Liver (tissue), 9 donors: ENCODE data around the gene CNTLN. TPM values are rescaled to one million over a fixed set of nuclear protein-coding genes. Genes with fewer than 3 reads are reported as not detected.

Experiments used
- DNase-seq: peaks from one replicate; pipeline ENCODE4 v3.0.0-alpha.2; 2017; ENCODE audit warnings: low spot score
- H3K27ac ChIP-seq, 2 donors: one replicate each; pipeline ENCODE4 v1.7.0; 2013; ENCODE audit warnings: inconsistent platforms in 2 of 2, low read length in 2 of 2, control low read depth in 1 of 2, low read depth in 1 of 2, mild to moderate bottlenecking in 1 of 2
- H3K27me3 ChIP-seq, 4 donors: one replicate each; pipeline versions ENCODE4 v1.6.1 to v1.7.0; 2013; ENCODE audit warnings: low read length in 3 of 4, inconsistent platforms in 1 of 4, mild to moderate bottlenecking in 1 of 4, moderate library complexity in 1 of 4; ENCODE audit not compliant: control insufficient read depth in 4 of 4, insufficient read depth in 4 of 4
- H3K36me3 ChIP-seq, 4 donors: one replicate each; pipeline versions ENCODE4 v1.6.1 to v1.7.0; 2013; ENCODE audit warnings: low read length in 3 of 4, mild to moderate bottlenecking in 3 of 4, low read depth in 1 of 4, moderate library complexity in 1 of 4; ENCODE audit not compliant: control insufficient read depth in 4 of 4, insufficient read depth in 3 of 4
- H3K4me1 ChIP-seq, 4 donors: one replicate each; pipeline versions ENCODE4 v1.6.1 to v1.7.0; 2013; ENCODE audit warnings: low read length in 3 of 4, mild to moderate bottlenecking in 3 of 4, moderate library complexity in 1 of 4; ENCODE audit not compliant: control insufficient read depth in 4 of 4, insufficient read depth in 4 of 4
- H3K4me3 ChIP-seq, 3 donors: one replicate each; pipeline versions ENCODE4 v1.6.1 to v1.7.0; 2013; ENCODE audit warnings: low read length in 3 of 3, control low read depth in 1 of 3, low read depth in 1 of 3, mild to moderate bottlenecking in 1 of 3
- H3K9ac ChIP-seq, 2 donors: one replicate each; pipeline ENCODE4 v1.7.0; 2013; ENCODE audit warnings: low read length in 2 of 2, mild to moderate bottlenecking in 2 of 2, moderate library complexity in 2 of 2, control low read depth in 1 of 2, low read depth in 1 of 2
- H3K9me3 ChIP-seq, 4 donors: one replicate each; pipeline versions ENCODE4 v1.6.1 to v1.7.0; 2013; ENCODE audit warnings: low read length in 3 of 4; ENCODE audit not compliant: control insufficient read depth in 4 of 4
- ATF3 ChIP-seq: IDR thresholded peaks from 2 replicates; pipeline ENCODE4 v1.6.1; 2016; ENCODE audit warnings: antibody characterized with exemption
- EGR1 ChIP-seq, 2 donors: IDR thresholded peaks; 2 replicates each; pipeline ENCODE4 v1.6.1; 2016 to 2018; ENCODE audit warnings: antibody characterized with exemption in 2 of 2, low read depth in 2 of 2
- FOXA1 ChIP-seq: IDR thresholded peaks from 2 replicates; pipeline ENCODE4 v1.6.1; 2016; ENCODE audit warnings: antibody characterized with exemption
- FOXA2 ChIP-seq: IDR thresholded peaks from 2 replicates; pipeline ENCODE4 v1.6.1; 2016; ENCODE audit warnings: antibody characterized with exemption
- GABPA ChIP-seq, 2 donors: IDR thresholded peaks in 1 of 2; conservative IDR thresholded peaks in 1 of 2; 2 replicates each; pipeline ENCODE4 v1.6.1; 2016; ENCODE audit warnings: antibody characterized with exemption in 2 of 2, mild to moderate bottlenecking in 1 of 2, moderate library complexity in 1 of 2
- HNF4A ChIP-seq, 2 donors: conservative IDR thresholded peaks; 2 replicates each; pipeline ENCODE4 v1.6.1; 2016; ENCODE audit warnings: antibody characterized with exemption in 2 of 2, mild to moderate bottlenecking in 2 of 2
- JUND ChIP-seq, 2 donors: IDR thresholded peaks; 2 replicates each; pipeline ENCODE4 v1.6.1; 2016; ENCODE audit warnings: antibody characterized with exemption in 2 of 2
- MAX ChIP-seq: IDR thresholded peaks from 2 replicates; pipeline ENCODE4 v1.6.1; 2016; ENCODE audit warnings: antibody characterized with exemption
- NR2F2 ChIP-seq: IDR thresholded peaks from 2 replicates; pipeline ENCODE4 v1.6.1; 2016; ENCODE audit warnings: antibody characterized with exemption
- RAD21 ChIP-seq, 2 donors: IDR thresholded peaks; 2 replicates each; pipeline ENCODE4 v1.6.1; 2016; ENCODE audit warnings: antibody characterized with exemption in 2 of 2, mild to moderate bottlenecking in 2 of 2
- RXRA ChIP-seq, 2 donors: IDR thresholded peaks; 2 replicates each; pipeline ENCODE4 v1.6.1; 2017 to 2018; ENCODE audit warnings: antibody characterized with exemption in 2 of 2, mild to moderate bottlenecking in 1 of 2
- SP1 ChIP-seq: IDR thresholded peaks from 2 replicates; pipeline ENCODE4 v1.6.1; 2018; ENCODE audit warnings: antibody characterized with exemption, mild to moderate bottlenecking
- TAF1 ChIP-seq: conservative IDR thresholded peaks from 2 replicates; pipeline ENCODE4 v1.6.1; 2016; ENCODE audit warnings: antibody characterized with exemption, mild to moderate bottlenecking
- YY1 ChIP-seq: IDR thresholded peaks from 2 replicates; pipeline ENCODE4 v1.6.1; 2016; ENCODE audit warnings: antibody characterized with exemption, mild to moderate bottlenecking
- ZBTB33 ChIP-seq: IDR thresholded peaks from 2 replicates; pipeline ENCODE4 v1.6.1; 2016; ENCODE audit warnings: antibody characterized with exemption
- WGBS: extraction: QIAGEN DNeasy Blood & Tissue Kit; methylation state at CpG from one replicate; pipeline ENCODE4 v1.1.7; 2013; 5-methylcytosine and 5-hydroxymethylcytosine counted together
- polyA plus RNA-seq, 2 donors: library from polyadenylated mRNA; stranded (reverse) in 1 of 2; unstranded in 1 of 2; fragments of 200-250 nt in 1 of 2; fragments of >200 nt in 1 of 2; fragmentation: Nextera tagmentation in 1 of 2; extraction: Ambion mirVana in 1 of 2; gene quantifications; one replicate each; pipeline versions ENCODE4 v1.2.1 to v1.2.3, GENCODE V29; 2013 to 2015
- total RNA-seq, 2 donors: library from RNA; depleted of rRNA; stranded (reverse); fragments of >200 nt; gene quantifications; one replicate each; pipeline ENCODE4 v1.2.3, GENCODE V29; 2014
- TF ChIP-seq, protein P1 (sequence below): IDR thresholded peaks from 2 replicates; pipeline ENCODE4 v1.6.1; 2016; ENCODE audit warnings: antibody characterized with exemption, mild to moderate bottlenecking
- TF ChIP-seq, protein P2 (sequence below): fragments of 150-350 bp; IDR thresholded peaks from 2 replicates; pipeline ENCODE4 v1.5.1; 2017; ENCODE audit warnings: improper control_type of control experiment, low read depth, low read length; ENCODE audit not compliant: missing input control
- donor health status: healthy.
- donor health status: healthy.
- donor health status: healthy.
- donor health status: healthy.
- donor health status: healthy.

CNTLN gene
- total and polyA plus RNA-seq, 4 donors = 2.8 to 31.4 (median 11.0) TPM

DNA sequence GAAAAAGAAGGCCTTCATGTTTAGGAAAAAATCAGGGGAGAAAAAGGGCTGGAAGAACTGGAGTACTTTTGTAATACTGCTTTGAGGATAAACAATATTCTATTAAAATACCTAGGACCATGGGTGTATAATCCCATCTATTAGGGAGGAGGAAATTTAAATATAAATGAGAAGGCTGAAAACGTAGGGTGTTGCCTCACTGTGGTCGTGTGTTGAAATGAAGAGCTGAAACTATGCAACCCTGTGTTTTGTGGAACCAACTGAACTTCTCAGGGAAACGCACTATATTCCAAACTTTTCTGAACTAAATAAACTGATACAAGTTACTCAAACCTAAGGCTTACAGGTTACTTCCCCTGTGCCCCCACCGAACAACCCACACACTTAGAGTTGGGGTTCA is 4.5 kb upstream of the CNTLN start:
- no peak overlapping the region for H3K27ac ChIP-seq
- 41% methylated on average over 4 of the region's 4 CpGs for WGBS
- no peaks in the 10 kb centered on the region for H3K27me3 ChIP-seq
- H3K4me1 ChIP-seq = peaks cover 1 to 18% (median 11%) of the 10 kb centered on the region in 4 donors
- no peaks in the 10 kb centered on the region for H3K9me3 ChIP-seq
- TF ChIP-seq RXRA (IDR thresholded peaks at IDR 0.05) (peak in 1 of 2 donors; percentile 10), JUND (IDR thresholded peaks at IDR 0.05) (peak in 1 of 2 donors; percentile 11), ATF3 (peak; percentile 52), RAD21 (IDR thresholded peaks at IDR 0.05) (peak in 1 of 2 donors; percentile 4), FOXA1 (no peak)
- H3K9ac ChIP-seq = no peak overlapping the region
- no peak for DNase-seq
- no peaks in the 10 kb centered on the region for H3K36me3 ChIP-seq
- H3K4me3 ChIP-seq = peak overlapping the region in 1 of 3 donors; percentile 6

DNA sequence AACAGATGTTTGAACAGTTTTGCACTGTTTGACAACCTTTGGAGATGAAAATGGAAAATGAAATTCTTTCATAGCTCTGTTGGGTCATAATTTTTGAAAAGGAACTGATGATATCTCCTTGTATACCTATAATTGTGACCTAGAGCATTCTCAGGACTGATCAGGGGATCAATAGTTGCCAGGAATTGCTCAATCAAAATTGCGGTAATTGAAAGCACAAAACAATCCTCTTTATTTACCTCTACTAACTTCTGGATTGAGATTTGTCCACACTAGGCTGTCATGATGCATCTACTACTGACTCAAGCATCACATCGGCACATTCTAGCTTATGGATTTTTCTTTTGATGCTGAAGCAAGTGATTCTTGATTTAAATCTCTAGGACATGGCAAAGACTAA is 4.1 kb upstream of the CNTLN start:
- Histone ChIP-seq H3K36me3 (no peaks in the 10 kb centered on the region), H3K9me3 (no peaks in the 10 kb centered on the region), H3K27ac (no peak overlapping the region), H3K9ac (no peak overlapping the region), H3K4me3 (peak overlapping the region in 1 of 3 donors; percentile 6), H3K27me3 (no peaks in the 10 kb centered on the region), H3K4me1 (peaks cover 1 to 19% (median 11%) of the 10 kb centered on the region in 4 donors)
- 31% methylated on average over 2 of the region's 2 CpGs for WGBS
- no peak for DNase-seq
- peak in 1 of 2 donors; percentile 71 for TF ChIP-seq RXRA (IDR thresholded peaks at IDR 0.05)
- TF ChIP-seq YY1 = peak; percentile 54
- TF ChIP-seq SP1 = peak; percentile 29
- TF ChIP-seq RAD21 (IDR thresholded peaks at IDR 0.05) = peak in 1 of 2 donors; percentile 6
- TF ChIP-seq NR2F2 = no peak
- peak; percentile 67 for TF ChIP-seq FOXA2
- TF ChIP-seq MAX = no peak
- peak; percentile 54 for TF ChIP-seq FOXA1
- no peak for TF ChIP-seq GABPA (IDR thresholded peaks at IDR 0.05 in 1 of 2, conservative IDR thresholded peaks at IDR 0.05 in 1 of 2)
- TF ChIP-seq EGR1 (IDR thresholded peaks at IDR 0.05; ENCODE audit: low read depth in 2 of 2) = no peak
- TF ChIP-seq HNF4A (conservative IDR thresholded peaks at IDR 0.05) = peak in 1 of 2 donors; percentile 44
- no peak for TF ChIP-seq TAF1
- TF ChIP-seq ZBTB33 = peak; percentile 46

GRCh38 chr9:17131494-17131893 is 3.3 kb upstream of the CNTLN start:
- no peaks in the 10 kb centered on the region for H3K27me3 ChIP-seq
- TF ChIP-seq FOXA2 = no peak
- no peak for TF ChIP-seq EGR1 (IDR thresholded peaks at IDR 0.05; ENCODE audit: low read depth in 2 of 2)
- TF ChIP-seq TAF1 = no peak
- no peak for TF ChIP-seq NR2F2
- TF ChIP-seq, protein P1, sequence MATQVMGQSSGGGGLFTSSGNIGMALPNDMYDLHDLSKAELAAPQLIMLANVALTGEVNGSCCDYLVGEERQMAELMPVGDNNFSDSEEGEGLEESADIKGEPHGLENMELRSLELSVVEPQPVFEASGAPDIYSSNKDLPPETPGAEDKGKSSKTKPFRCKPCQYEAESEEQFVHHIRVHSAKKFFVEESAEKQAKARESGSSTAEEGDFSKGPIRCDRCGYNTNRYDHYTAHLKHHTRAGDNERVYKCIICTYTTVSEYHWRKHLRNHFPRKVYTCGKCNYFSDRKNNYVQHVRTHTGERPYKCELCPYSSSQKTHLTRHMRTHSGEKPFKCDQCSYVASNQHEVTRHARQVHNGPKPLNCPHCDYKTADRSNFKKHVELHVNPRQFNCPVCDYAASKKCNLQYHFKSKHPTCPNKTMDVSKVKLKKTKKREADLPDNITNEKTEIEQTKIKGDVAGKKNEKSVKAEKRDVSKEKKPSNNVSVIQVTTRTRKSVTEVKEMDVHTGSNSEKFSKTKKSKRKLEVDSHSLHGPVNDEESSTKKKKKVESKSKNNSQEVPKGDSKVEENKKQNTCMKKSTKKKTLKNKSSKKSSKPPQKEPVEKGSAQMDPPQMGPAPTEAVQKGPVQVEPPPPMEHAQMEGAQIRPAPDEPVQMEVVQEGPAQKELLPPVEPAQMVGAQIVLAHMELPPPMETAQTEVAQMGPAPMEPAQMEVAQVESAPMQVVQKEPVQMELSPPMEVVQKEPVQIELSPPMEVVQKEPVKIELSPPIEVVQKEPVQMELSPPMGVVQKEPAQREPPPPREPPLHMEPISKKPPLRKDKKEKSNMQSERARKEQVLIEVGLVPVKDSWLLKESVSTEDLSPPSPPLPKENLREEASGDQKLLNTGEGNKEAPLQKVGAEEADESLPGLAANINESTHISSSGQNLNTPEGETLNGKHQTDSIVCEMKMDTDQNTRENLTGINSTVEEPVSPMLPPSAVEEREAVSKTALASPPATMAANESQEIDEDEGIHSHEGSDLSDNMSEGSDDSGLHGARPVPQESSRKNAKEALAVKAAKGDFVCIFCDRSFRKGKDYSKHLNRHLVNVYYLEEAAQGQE = no peak
- no peak for TF ChIP-seq HNF4A (conservative IDR thresholded peaks at IDR 0.05)
- TF ChIP-seq MAX = no peak
- TF ChIP-seq JUND (IDR thresholded peaks at IDR 0.05) = no peak
- TF ChIP-seq GABPA (IDR thresholded peaks at IDR 0.05 in 1 of 2, conservative IDR thresholded peaks at IDR 0.05 in 1 of 2) = no peak
- TF ChIP-seq FOXA1 = no peak
- TF ChIP-seq SP1 = no peak
- no peak for TF ChIP-seq RXRA (IDR thresholded peaks at IDR 0.05)
- TF ChIP-seq, protein P2, sequence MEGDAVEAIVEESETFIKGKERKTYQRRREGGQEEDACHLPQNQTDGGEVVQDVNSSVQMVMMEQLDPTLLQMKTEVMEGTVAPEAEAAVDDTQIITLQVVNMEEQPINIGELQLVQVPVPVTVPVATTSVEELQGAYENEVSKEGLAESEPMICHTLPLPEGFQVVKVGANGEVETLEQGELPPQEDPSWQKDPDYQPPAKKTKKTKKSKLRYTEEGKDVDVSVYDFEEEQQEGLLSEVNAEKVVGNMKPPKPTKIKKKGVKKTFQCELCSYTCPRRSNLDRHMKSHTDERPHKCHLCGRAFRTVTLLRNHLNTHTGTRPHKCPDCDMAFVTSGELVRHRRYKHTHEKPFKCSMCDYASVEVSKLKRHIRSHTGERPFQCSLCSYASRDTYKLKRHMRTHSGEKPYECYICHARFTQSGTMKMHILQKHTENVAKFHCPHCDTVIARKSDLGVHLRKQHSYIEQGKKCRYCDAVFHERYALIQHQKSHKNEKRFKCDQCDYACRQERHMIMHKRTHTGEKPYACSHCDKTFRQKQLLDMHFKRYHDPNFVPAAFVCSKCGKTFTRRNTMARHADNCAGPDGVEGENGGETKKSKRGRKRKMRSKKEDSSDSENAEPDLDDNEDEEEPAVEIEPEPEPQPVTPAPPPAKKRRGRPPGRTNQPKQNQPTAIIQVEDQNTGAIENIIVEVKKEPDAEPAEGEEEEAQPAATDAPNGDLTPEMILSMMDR = no peak
- no peak overlapping the region for H3K4me3 ChIP-seq
- WGBS = 87% methylated on average over 2 of the region's 2 CpGs
- DNase-seq = no peak
- peaks cover 1 to 26% (median 11%) of the 10 kb centered on the region in 4 donors for H3K4me1 ChIP-seq
- no peaks in the 10 kb centered on the region for H3K36me3 ChIP-seq
- H3K9ac ChIP-seq = no peak overlapping the region
- H3K27ac ChIP-seq = no peak overlapping the region
- H3K9me3 ChIP-seq = no peaks in the 10 kb centered on the region
